Measurements from ENCODE around the gene GNAZ. TPM values are rescaled to one million over a fixed set of nuclear protein-coding genes. Genes with fewer than 3 reads are reported as not detected.
"Not testable (repeated sequence)": the region's sequence is repeated elsewhere in the genome, so short reads cannot be mapped to it uniquely, and the experiment has no call there.

GNAZ gene
- total RNA-seq, 4 donors from 2014 or later = 0.64 to 9.9 (median 2.6) TPM

- H3K36me3 ChIP-seq = no peaks in the 10 kb centered on the region
- H3K4me3 ChIP-seq = no peak overlapping the region
- DNase-seq = no peak
- WGBS, 2 donors = 81 to 89% methylated on average over 2 to 6 of the region's 8 CpGs
- H3K27ac ChIP-seq = no peak overlapping the region
- intact Hi-C loops (cut with DNase I) = no loop called here
- no peak for TF ChIP-seq POLR2A (IDR thresholded peaks at IDR 0.05)
- no peak for TF ChIP-seq CTCF (IDR thresholded peaks at IDR 0.05)
- H3K9me3 ChIP-seq = peaks cover 0 to 12% (median 5%) of the 10 kb centered on the region in 3 donors
- H3K4me1 ChIP-seq = no peaks in the 10 kb centered on the region
- H3K27me3 ChIP-seq = peaks cover 0 to 29% (median 0%) of the 10 kb centered on the region in 4 donors
Observed at GRCh38 chr22:23047265-23047664, 23.1 kb upstream of the GNAZ start.

DNA sequence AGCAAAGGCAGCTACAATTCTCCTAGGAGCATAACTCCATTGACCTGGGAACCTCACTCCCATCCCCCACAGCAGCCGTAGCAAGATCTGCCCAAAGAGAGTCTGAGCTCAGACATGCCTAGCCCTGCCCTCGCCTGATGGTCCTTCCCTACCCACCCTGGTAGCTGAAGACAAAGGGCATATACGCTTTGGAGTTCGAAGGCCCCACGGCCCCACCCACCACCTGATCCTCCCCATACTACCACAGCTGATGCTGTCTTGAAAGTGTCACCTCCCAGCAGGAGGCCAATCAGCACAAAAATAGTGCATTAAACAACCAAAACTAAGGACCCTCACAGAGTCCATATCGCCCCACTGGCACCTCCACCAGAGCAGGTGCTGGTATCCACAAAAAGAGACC, 22.6 kb upstream of the GNAZ start:
- H3K27ac ChIP-seq = no peak overlapping the region
- H3K4me3 ChIP-seq = no peak overlapping the region
- no peak for DNase-seq
- no peaks in the 10 kb centered on the region for H3K36me3 ChIP-seq
- no peaks in the 10 kb centered on the region for H3K4me1 ChIP-seq
- TF ChIP-seq CTCF (IDR thresholded peaks at IDR 0.05) = no peak
- no peak for TF ChIP-seq POLR2A (IDR thresholded peaks at IDR 0.05)
- WGBS, 2 donors = 74 to 100% methylated on average over 1 to 3 of the region's 6 CpGs
- peaks cover 0 to 29% (median 0%) of the 10 kb centered on the region in 4 donors for H3K27me3 ChIP-seq
- intact Hi-C loops (cut with DNase I) = no loop called here
- H3K9me3 ChIP-seq = peaks cover 0 to 12% (median 5%) of the 10 kb centered on the region in 3 donors

GRCh38 chr22:23050546-23050945, 19.8 kb upstream of the GNAZ start:
- H3K27ac ChIP-seq; H3K36me3 ChIP-seq; DNase-seq; H3K4me3 ChIP-seq; intact Hi-C loops (cut with DNase I); H3K4me1 ChIP-seq: not testable (repeated sequence)
- WGBS, 2 donors = 88 to 94% methylated on average over 1 of the region's 1 CpG
- H3K27me3 ChIP-seq = peaks cover 0 to 19% (median 0%) of the 10 kb centered on the region in 4 donors
- H3K9me3 ChIP-seq = peaks cover 0 to 12% (median 5%) of the 10 kb centered on the region in 3 donors

DNA sequence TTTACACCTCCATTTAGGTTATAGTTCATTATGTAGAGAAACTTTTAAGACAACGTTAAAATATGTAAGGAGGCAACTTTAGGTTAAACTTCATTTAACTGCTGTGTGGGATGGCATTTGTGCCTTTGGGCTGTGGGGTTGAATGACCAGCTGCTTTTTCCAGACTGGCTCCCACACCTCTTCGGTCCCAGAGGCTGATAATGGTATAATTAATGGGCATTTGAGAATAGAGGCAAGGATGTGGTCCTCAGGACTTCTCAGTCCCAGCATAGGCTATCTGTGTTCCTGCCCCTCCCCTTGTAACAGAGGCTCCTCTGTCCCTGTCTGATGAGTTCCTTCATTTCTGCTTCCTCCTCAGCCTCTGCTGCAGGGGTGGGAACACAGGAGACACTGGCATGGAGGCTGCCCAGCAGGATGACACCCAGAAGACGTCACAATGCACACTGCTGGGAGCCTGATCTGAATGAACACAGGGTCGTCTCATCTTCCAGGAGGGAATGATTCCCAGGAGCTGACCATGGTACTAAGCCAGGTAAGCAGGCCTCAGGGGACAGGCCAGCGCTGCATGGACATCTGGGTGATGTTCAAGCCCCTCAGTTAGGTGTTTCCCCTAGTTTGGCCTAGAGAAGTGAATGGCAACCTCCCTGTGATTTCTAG, 17.1 kb upstream of the GNAZ start:
- no peak for TF ChIP-seq CTCF (IDR thresholded peaks at IDR 0.05)
- no peak for TF ChIP-seq POLR2A (IDR thresholded peaks at IDR 0.05)
- no peak overlapping the region for H3K4me3 ChIP-seq
- H3K27me3 ChIP-seq = peaks cover 0 to 9% (median 0%) of the 10 kb centered on the region in 4 donors
- peaks cover 0 to 4% (median 0%) of the 10 kb centered on the region in 3 donors for H3K9me3 ChIP-seq
- H3K4me1 ChIP-seq = no peaks in the 10 kb centered on the region
- WGBS, 2 donors = 36 to 60% methylated on average over 2 to 3 of the region's 5 CpGs
- intact Hi-C loops (cut with DNase I) = no loop called here
- H3K27ac ChIP-seq = no peak overlapping the region
- H3K36me3 ChIP-seq = no peaks in the 10 kb centered on the region
- DNase-seq = no peak

GRCh38 chr22:23053912-23054530, 16.3 kb upstream of the GNAZ start:
- TF ChIP-seq CTCF (IDR thresholded peaks at IDR 0.05) (no peak), POLR2A (IDR thresholded peaks at IDR 0.05) (no peak)
- WGBS, 2 donors = 86 to 91% methylated on average over 5 to 6 of the region's 8 CpGs
- intact Hi-C loops (cut with DNase I) = no loop called here
- H3K27ac ChIP-seq = no peak overlapping the region
- peaks cover 0 to 11% (median 0%) of the 10 kb centered on the region in 4 donors for H3K27me3 ChIP-seq
- H3K4me3 ChIP-seq = no peak overlapping the region
- DNase-seq = no peak
- no peaks in the 10 kb centered on the region for H3K4me1 ChIP-seq
- no peaks in the 10 kb centered on the region for H3K36me3 ChIP-seq
- peaks cover 0 to 4% (median 0%) of the 10 kb centered on the region in 3 donors for H3K9me3 ChIP-seq

Data from esophagus squamous epithelium (tissue), 5 donors.